Measurements from ENCODE around the gene TSR3.

Gene TSR3

GRCh38 chr16:1318268-1318545 lies 33.5 kb downstream of the TSR3 start:
- no peak for TF ChIP-seq TAF1 (IDR thresholded peaks at IDR 0.05; ENCODE audit: low read depth)
- TF ChIP-seq CEBPB (IDR thresholded peaks at IDR 0.05): no peak
- TF ChIP-seq CREB1 (IDR thresholded peaks at IDR 0.05; ENCODE audit: low read depth): no peak
- TF ChIP-seq RAD21 (IDR thresholded peaks at IDR 0.05; ENCODE audit: low read depth): no peak
- no peak for TF ChIP-seq EGR1 (IDR thresholded peaks at IDR 0.05)
- TF ChIP-seq, protein P1, sequence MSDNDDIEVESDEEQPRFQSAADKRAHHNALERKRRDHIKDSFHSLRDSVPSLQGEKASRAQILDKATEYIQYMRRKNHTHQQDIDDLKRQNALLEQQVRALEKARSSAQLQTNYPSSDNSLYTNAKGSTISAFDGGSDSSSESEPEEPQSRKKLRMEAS (IDR thresholded peaks at IDR 0.05): no peak
- no peak for TF ChIP-seq FOXM1 (IDR thresholded peaks at IDR 0.05; ENCODE audit: borderline replicate concordance, low read depth)
- no peak for TF ChIP-seq TEAD4 (IDR thresholded peaks at IDR 0.05)
- TF ChIP-seq EP300 (IDR thresholded peaks at IDR 0.05; ENCODE audit: borderline replicate concordance): no peak
- no peak for TF ChIP-seq YY1 (IDR thresholded peaks at IDR 0.05; ENCODE audit: low read depth)
- no peak for TF ChIP-seq ZBTB7A (IDR thresholded peaks at IDR 0.05; ENCODE audit: low read depth)
- TF ChIP-seq, protein P2, sequence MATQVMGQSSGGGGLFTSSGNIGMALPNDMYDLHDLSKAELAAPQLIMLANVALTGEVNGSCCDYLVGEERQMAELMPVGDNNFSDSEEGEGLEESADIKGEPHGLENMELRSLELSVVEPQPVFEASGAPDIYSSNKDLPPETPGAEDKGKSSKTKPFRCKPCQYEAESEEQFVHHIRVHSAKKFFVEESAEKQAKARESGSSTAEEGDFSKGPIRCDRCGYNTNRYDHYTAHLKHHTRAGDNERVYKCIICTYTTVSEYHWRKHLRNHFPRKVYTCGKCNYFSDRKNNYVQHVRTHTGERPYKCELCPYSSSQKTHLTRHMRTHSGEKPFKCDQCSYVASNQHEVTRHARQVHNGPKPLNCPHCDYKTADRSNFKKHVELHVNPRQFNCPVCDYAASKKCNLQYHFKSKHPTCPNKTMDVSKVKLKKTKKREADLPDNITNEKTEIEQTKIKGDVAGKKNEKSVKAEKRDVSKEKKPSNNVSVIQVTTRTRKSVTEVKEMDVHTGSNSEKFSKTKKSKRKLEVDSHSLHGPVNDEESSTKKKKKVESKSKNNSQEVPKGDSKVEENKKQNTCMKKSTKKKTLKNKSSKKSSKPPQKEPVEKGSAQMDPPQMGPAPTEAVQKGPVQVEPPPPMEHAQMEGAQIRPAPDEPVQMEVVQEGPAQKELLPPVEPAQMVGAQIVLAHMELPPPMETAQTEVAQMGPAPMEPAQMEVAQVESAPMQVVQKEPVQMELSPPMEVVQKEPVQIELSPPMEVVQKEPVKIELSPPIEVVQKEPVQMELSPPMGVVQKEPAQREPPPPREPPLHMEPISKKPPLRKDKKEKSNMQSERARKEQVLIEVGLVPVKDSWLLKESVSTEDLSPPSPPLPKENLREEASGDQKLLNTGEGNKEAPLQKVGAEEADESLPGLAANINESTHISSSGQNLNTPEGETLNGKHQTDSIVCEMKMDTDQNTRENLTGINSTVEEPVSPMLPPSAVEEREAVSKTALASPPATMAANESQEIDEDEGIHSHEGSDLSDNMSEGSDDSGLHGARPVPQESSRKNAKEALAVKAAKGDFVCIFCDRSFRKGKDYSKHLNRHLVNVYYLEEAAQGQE (IDR thresholded peaks at IDR 0.05; ENCODE audit: low read depth): no peak
- no peak for TF ChIP-seq TCF12 (IDR thresholded peaks at IDR 0.05; ENCODE audit: low read depth)
- TF ChIP-seq USF1 (IDR thresholded peaks at IDR 0.05): no peak
- TF ChIP-seq NFIC (IDR thresholded peaks at IDR 0.05): no peak

GRCh38 chr16:1317479-1318267 lies 34.0 kb downstream of the TSR3 start:
- TF ChIP-seq TCF12 (IDR thresholded peaks at IDR 0.05; ENCODE audit: low read depth) (no peak), TAF1 (IDR thresholded peaks at IDR 0.05; ENCODE audit: low read depth) (no peak), FOXM1 (IDR thresholded peaks at IDR 0.05; ENCODE audit: borderline replicate concordance, low read depth) (no peak), RAD21 (IDR thresholded peaks at IDR 0.05; ENCODE audit: low read depth) (no peak), ZBTB7A (IDR thresholded peaks at IDR 0.05; ENCODE audit: low read depth) (no peak), NFIC (IDR thresholded peaks at IDR 0.05) (no peak), USF1 (IDR thresholded peaks at IDR 0.05) (no peak), TEAD4 (IDR thresholded peaks at IDR 0.05) (no peak), CEBPB (IDR thresholded peaks at IDR 0.05) (no peak), EGR1 (IDR thresholded peaks at IDR 0.05) (no peak), CREB1 (IDR thresholded peaks at IDR 0.05; ENCODE audit: low read depth) (no peak), YY1 (IDR thresholded peaks at IDR 0.05; ENCODE audit: low read depth) (no peak), EP300 (IDR thresholded peaks at IDR 0.05; ENCODE audit: borderline replicate concordance) (no peak)
- TF ChIP-seq, protein P2 (IDR thresholded peaks at IDR 0.05; ENCODE audit: low read depth): no peak
- TF ChIP-seq, protein P1 (IDR thresholded peaks at IDR 0.05): no peak

DNA sequence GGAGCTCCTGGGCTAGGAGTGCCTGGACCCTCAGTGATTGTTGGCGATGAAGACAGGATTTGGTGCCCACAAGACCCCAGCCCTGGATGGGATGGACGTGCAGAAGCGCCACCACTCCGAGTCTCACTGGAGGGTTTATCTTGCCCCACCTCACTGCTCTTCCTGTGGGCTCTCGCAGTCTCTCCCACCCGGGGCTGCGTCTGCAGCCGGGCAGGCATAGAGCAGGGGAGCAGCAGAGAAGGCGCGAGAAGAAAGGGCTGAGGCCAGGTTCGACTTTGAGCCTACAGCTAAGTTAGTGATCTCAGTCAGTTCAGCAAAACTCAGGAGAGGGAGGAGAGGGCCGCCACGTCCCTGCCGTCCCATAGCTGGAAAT lies 35.7 kb downstream of the TSR3 start:
- TF ChIP-seq FOXM1 (IDR thresholded peaks at IDR 0.05; ENCODE audit: borderline replicate concordance, low read depth) (no peak), CREB1 (IDR thresholded peaks at IDR 0.05; ENCODE audit: low read depth) (no peak), CEBPB (IDR thresholded peaks at IDR 0.05) (no peak), TEAD4 (IDR thresholded peaks at IDR 0.05) (no peak), EGR1 (IDR thresholded peaks at IDR 0.05) (no peak), RAD21 (IDR thresholded peaks at IDR 0.05; ENCODE audit: low read depth) (no peak)

GRCh38 chr16:1315081-1316032 lies 36.3 kb downstream of the TSR3 start:
- TF ChIP-seq ZBTB7A (IDR thresholded peaks at IDR 0.05; ENCODE audit: low read depth): no peak
- no peak for TF ChIP-seq TAF1 (IDR thresholded peaks at IDR 0.05; ENCODE audit: low read depth)
- no peak for TF ChIP-seq YY1 (IDR thresholded peaks at IDR 0.05; ENCODE audit: low read depth)
- no peak for TF ChIP-seq TEAD4 (IDR thresholded peaks at IDR 0.05)
- TF ChIP-seq FOXM1 (IDR thresholded peaks at IDR 0.05; ENCODE audit: borderline replicate concordance, low read depth): no peak
- no peak for TF ChIP-seq USF1 (IDR thresholded peaks at IDR 0.05)

All from Ishikawa (cell line).